Trophoblast cell (in vitro differentiated cells and primary cell): ENCODE results near the gene AZGP1.
"Not testable (repeated sequence)": the region's sequence is repeated elsewhere in the genome, so short reads cannot be mapped to it uniquely, and the experiment has no call there.

ENCODE experiments used
- DNase-seq, 2 donors: peaks; one replicate each; pipeline ENCODE4 v3.0.0-alpha.2; 2016
- H2AFZ ChIP-seq: 2 replicates; pipeline ENCODE4 v1.6.1; 2013; ENCODE audit warnings: low read length, moderate library complexity, mild to moderate bottlenecking; ENCODE audit not compliant: insufficient read depth, poor library complexity
- H2AK5ac ChIP-seq: 2 replicates; pipeline ENCODE4 v1.6.1; 2013; ENCODE audit warnings: mild to moderate bottlenecking, low read length
- H2BK120ac ChIP-seq: 2 replicates; pipeline ENCODE4 v1.6.1; 2013; ENCODE audit warnings: low read length, mild to moderate bottlenecking, moderate library complexity; ENCODE audit not compliant: insufficient read depth, poor library complexity
- H2BK12ac ChIP-seq: 2 replicates; pipeline ENCODE4 v1.6.1; 2013; ENCODE audit warnings: mild to moderate bottlenecking, low read length, moderate library complexity
- H2BK5ac ChIP-seq: 2 replicates; pipeline ENCODE4 v1.6.1; 2013; ENCODE audit warnings: low read length, low read depth, moderate library complexity, mild to moderate bottlenecking; ENCODE audit not compliant: poor library complexity
- H3K14ac ChIP-seq: 2 replicates; pipeline ENCODE4 v1.6.1; 2013; ENCODE audit warnings: mild to moderate bottlenecking, low read length
- H3K18ac ChIP-seq: 2 replicates; pipeline ENCODE4 v1.6.1; 2013; ENCODE audit warnings: mild to moderate bottlenecking, low read length
- H3K23ac ChIP-seq: 2 replicates; pipeline ENCODE4 v1.6.1; 2013; ENCODE audit warnings: low read length
- H3K27ac ChIP-seq: 2 replicates; pipeline ENCODE4 v1.5.1; 2013; ENCODE audit warnings: low read depth, mild to moderate bottlenecking, inconsistent platforms, low read length, moderate library complexity
- H3K27me3 ChIP-seq: 2 replicates; pipeline ENCODE4 v1.6.1; 2013; ENCODE audit warnings: inconsistent platforms, mild to moderate bottlenecking, low read length, moderate library complexity; ENCODE audit not compliant: insufficient read depth
- H3K36me3 ChIP-seq, 2 experiments: 1 replicate in 1 of 2; 2 replicates in 1 of 2; pipeline ENCODE4 v1.6.1; 2013; ENCODE audit warnings: low read length in 2 of 2, mild to moderate bottlenecking in 2 of 2, moderate library complexity in 1 of 2; ENCODE audit not compliant: insufficient read depth in 2 of 2, control insufficient read depth in 1 of 2
- H3K4ac ChIP-seq: 2 replicates; pipeline ENCODE4 v1.6.1; 2013; ENCODE audit warnings: low read depth, mild to moderate bottlenecking, low read length, moderate library complexity
- H3K4me1 ChIP-seq, 2 experiments: 1 replicate in 1 of 2; 2 replicates in 1 of 2; pipeline ENCODE4 v1.6.1; 2013; ENCODE audit warnings: low read length in 2 of 2, mild to moderate bottlenecking in 2 of 2, moderate library complexity in 1 of 2; ENCODE audit not compliant: insufficient read depth in 2 of 2, control insufficient read depth in 1 of 2
- H3K4me2 ChIP-seq: 2 replicates; pipeline ENCODE4 v1.6.1; 2013; ENCODE audit warnings: inconsistent platforms, mild to moderate bottlenecking, low read length, moderate library complexity
- H3K4me3 ChIP-seq: 2 replicates; pipeline ENCODE4 v1.5.1; 2013; ENCODE audit warnings: mild to moderate bottlenecking, low read depth, low read length, inconsistent platforms
- H3K79me1 ChIP-seq: one replicate; pipeline ENCODE4 v1.6.1; 2013; ENCODE audit warnings: low read length
- H3K79me2 ChIP-seq: 2 replicates; pipeline ENCODE4 v1.6.1; 2013; ENCODE audit warnings: low read length, mild to moderate bottlenecking; ENCODE audit not compliant: control insufficient read depth, insufficient read depth, poor library complexity
- H3K9ac ChIP-seq: 2 replicates; pipeline ENCODE4 v1.6.1; 2013; ENCODE audit warnings: mild to moderate bottlenecking, low read length
- H3K9me3 ChIP-seq: 2 replicates; pipeline ENCODE4 v1.6.1; 2013; ENCODE audit warnings: low read depth, mild to moderate bottlenecking, control low read depth, inconsistent platforms, low read length; ENCODE audit not compliant: insufficient read depth
- H4K12ac ChIP-seq: 2 replicates; pipeline ENCODE4 v1.6.1; 2013; ENCODE audit warnings: low read depth, mild to moderate bottlenecking, low read length, moderate library complexity
- H4K8ac ChIP-seq: 2 replicates; pipeline ENCODE4 v1.6.1; 2013; ENCODE audit warnings: low read depth, mild to moderate bottlenecking, low read length, moderate library complexity
- H4K91ac ChIP-seq: one replicate; pipeline ENCODE4 v1.6.1; 2013; ENCODE audit warnings: low read depth, mild to moderate bottlenecking, low read length, moderate library complexity
- WGBS: extraction: QIAGEN DNeasy Blood & Tissue Kit; methylation state at CpG from one replicate; pipeline ENCODE4 v1.1.7; 2013; ENCODE audit warnings: missing lambda C conversion rate; ENCODE audit not compliant: insufficient read length, insufficient coverage; ENCODE audit errors: extremely low coverage; 5-methylcytosine and 5-hydroxymethylcytosine counted together

AZGP1 gene

GRCh38 chr7:99969298-99969697, 6.5 kb downstream of the AZGP1 start:
- Histone ChIP-seq H3K36me3 (no peaks in the 10 kb centered on the region), H3K4me2 (no peak overlapping the region), H4K8ac (no peak overlapping the region), H3K79me2 (no peaks in the 10 kb centered on the region), H2BK5ac (no peak overlapping the region), H4K91ac (no peak overlapping the region), H3K14ac (no peak overlapping the region), H4K12ac (no peak overlapping the region), H2BK12ac (no peak overlapping the region), H2AK5ac (no peak overlapping the region), H3K4me1 (no peaks in the 10 kb centered on the region), H2BK120ac (no peak overlapping the region), H3K9me3 (no peaks in the 10 kb centered on the region), H3K4ac (no peak overlapping the region), H3K9ac (no peak overlapping the region), H3K27me3 (no peaks in the 10 kb centered on the region), H3K27ac (no peak overlapping the region), H3K23ac (no peak overlapping the region), H2AFZ (no peak overlapping the region), H3K79me1 (no peaks in the 10 kb centered on the region), H3K4me3 (no peak overlapping the region), H3K18ac (no peak overlapping the region)
- no CpG with 5 or more reads among the region's 3 CpGs for WGBS
- no peak for DNase-seq

- H3K4me2 ChIP-seq = no peak overlapping the region
- H2AFZ ChIP-seq = no peak overlapping the region
- no peak overlapping the region for H4K12ac ChIP-seq
- H2BK12ac ChIP-seq = no peak overlapping the region
- H4K8ac ChIP-seq = no peak overlapping the region
- no peak overlapping the region for H3K23ac ChIP-seq
- WGBS = no CpG with 5 or more reads among the region's 9 CpGs
- H3K27ac ChIP-seq = no peak overlapping the region
- no peaks in the 10 kb centered on the region for H3K79me1 ChIP-seq
- no peaks in the 10 kb centered on the region for H3K79me2 ChIP-seq
- DNase-seq = no peak
- no peaks in the 10 kb centered on the region for H3K4me1 ChIP-seq
- H3K14ac ChIP-seq = no peak overlapping the region
- H2BK120ac ChIP-seq = no peak overlapping the region
- no peak overlapping the region for H3K4me3 ChIP-seq
- no peaks in the 10 kb centered on the region for H3K36me3 ChIP-seq
- H3K4ac ChIP-seq = no peak overlapping the region
- no peak overlapping the region for H2AK5ac ChIP-seq
- no peak overlapping the region for H3K9ac ChIP-seq
- no peaks in the 10 kb centered on the region for H3K27me3 ChIP-seq
- no peak overlapping the region for H3K18ac ChIP-seq
- H2BK5ac ChIP-seq = no peak overlapping the region
- H4K91ac ChIP-seq = no peak overlapping the region
- H3K9me3 ChIP-seq = no peaks in the 10 kb centered on the region
These were observed 17.1 kb downstream of the AZGP1 start for GRCh38 chr7:99958564-99959227.

GRCh38 chr7:99955247-99955646, 20.6 kb downstream of the AZGP1 start:
- Histone ChIP-seq H3K79me2 (no peaks in the 10 kb centered on the region), H2AFZ (no peak overlapping the region)

GRCh38 chr7:99954643-99955042, 21.2 kb downstream of the AZGP1 start:
- H3K27me3 ChIP-seq, H2BK12ac ChIP-seq, H3K9ac ChIP-seq, H2BK5ac ChIP-seq, H3K4me1 ChIP-seq, H3K27ac ChIP-seq, H3K18ac ChIP-seq, H4K91ac ChIP-seq, H3K79me1 ChIP-seq, DNase-seq, H3K23ac ChIP-seq, H3K4ac ChIP-seq, H4K8ac ChIP-seq, H2BK120ac ChIP-seq, H3K9me3 ChIP-seq, H3K79me2 ChIP-seq, H3K14ac ChIP-seq, H3K4me2 ChIP-seq, H3K36me3 ChIP-seq, H2AK5ac ChIP-seq, H2AFZ ChIP-seq, H3K4me3 ChIP-seq, H4K12ac ChIP-seq: not testable (repeated sequence)
- WGBS = no CpG with 5 or more reads among the region's 7 CpGs

More at GRCh38 chr7:99955247-99955646, 20.6 kb downstream of the AZGP1 start:
- Histone ChIP-seq H3K9me3 (peaks cover 7% of the 10 kb centered on the region), H4K91ac (no peak overlapping the region), H3K79me1 (no peaks in the 10 kb centered on the region), H3K9ac (no peak overlapping the region), H3K14ac (no peak overlapping the region), H3K4me1 (no peaks in the 10 kb centered on the region), H3K18ac (no peak overlapping the region), H3K4me2 (no peak overlapping the region), H2AK5ac (no peak overlapping the region), H3K4me3 (no peak overlapping the region), H4K8ac (no peak overlapping the region), H3K4ac (no peak overlapping the region), H4K12ac (no peak overlapping the region), H2BK5ac (no peak overlapping the region), H2BK12ac (no peak overlapping the region), H3K36me3 (no peaks in the 10 kb centered on the region), H3K23ac (no peak overlapping the region), H2BK120ac (no peak overlapping the region), H3K27me3 (no peaks in the 10 kb centered on the region), H3K27ac (no peak overlapping the region)
- no CpG with 5 or more reads among the region's 6 CpGs for WGBS
- DNase-seq = no peak
